ENCODE measurements around the gene RNASE8.
"Not testable (repeated sequence)": the region's sequence is repeated elsewhere in the genome, so short reads cannot be mapped to it uniquely, and the experiment has no call there.

The RNASE8 gene

DNA sequence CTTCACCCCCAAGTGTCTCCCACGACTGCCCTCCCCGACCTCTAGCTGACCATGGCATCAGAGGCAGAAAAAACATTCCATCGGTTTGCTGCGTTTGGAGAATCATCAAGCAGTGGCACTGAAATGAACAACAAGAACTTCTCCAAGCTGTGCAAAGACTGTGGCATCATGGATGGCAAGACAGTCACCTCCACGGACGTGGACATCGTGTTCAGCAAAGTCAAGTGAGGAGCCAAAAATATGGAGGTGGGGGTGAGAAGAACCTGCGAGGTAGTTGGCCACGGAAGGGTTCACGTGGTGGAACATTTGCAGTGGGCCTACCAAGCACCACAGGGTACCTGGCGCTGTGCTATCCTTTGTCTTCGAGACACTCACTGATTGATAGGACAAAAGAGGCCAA is 27.1 kb upstream of the RNASE8 start:
- no peak for DNase-seq

DNA sequence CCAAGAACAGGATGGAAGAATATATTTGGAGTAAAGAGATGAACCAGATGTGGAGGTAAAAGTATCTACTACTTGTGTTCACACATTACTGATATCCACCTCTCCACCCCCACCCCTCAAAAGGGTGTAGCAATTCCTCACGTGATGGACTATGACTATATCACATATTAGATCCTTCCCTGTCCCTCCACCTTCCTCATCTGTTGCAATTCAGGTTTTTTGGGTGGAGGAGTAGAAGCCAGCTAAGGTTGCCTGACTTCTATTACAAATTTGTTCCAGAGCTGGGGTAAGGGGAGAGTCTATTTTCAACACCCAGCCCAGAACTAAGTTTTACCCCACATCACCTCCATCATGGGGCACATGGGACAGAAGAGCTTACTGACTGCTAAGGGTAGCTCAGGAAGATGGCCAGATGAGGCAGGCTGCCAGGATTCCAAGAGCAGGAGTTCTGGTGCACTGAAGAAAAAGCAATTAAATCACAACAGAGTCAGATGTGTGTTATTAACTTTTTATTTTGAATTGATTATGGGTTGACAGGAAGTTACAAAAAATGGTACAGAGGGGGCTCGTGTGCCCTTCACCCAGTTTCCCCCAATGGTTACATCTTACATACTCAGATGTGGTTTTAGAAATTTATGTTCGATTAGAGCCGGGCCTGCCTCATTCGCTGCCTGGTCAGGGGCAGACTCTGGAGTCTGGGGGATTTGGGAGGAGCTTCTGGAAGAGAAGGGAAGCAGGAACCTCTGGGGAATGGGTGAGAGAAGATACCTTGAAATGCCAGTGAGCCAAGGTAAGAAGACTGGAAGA is 25.1 kb upstream of the RNASE8 start:
- no peak for DNase-seq

DNA sequence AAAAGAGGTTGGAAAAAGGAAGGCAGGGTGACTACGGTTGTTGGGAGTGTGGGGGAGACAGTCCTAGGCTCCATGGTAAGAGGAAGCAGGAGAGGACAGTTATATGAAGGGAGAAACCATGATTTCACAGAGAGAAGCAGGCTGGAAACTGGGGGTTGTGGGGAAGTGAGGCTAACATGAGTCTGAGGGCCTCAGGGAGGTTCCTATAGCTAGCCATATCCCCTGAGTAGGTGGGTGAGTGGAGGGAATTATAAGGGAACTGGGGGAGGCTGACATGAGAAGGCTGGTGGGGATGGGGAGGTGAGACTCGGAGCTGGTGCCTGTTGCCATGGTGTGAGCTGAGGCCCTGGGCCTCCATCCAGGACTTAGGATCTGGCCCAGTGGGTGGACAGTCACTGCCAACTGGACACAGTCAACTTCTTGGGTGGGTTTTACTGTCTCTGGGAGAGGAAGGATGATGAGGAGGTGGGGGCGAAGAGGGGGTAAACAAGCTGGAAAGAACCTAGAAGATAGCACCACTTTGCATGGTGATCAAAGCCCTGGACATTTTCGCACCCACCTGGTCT is 24.4 kb upstream of the RNASE8 start:
- no peak for DNase-seq

DNA sequence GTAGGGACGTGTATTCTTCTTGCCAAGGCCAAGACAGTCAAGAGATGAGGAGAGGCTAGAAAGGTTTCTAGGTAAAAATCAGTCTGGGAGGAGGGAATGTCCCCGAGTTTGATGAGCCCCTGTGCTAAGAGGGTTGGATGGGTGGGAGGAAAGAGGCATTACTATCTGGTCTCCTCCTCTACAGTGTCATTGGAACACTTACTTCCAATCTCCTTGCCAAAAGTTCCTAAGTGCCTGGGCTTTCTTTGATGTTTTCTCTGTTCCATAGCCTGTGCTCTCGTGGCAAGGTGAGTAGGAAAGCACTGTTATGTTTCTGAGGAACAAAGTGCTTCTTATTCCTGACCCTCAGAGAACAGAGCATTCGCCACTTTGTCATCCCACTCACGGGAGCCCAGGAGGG is 22.9 kb upstream of the RNASE8 start, which contains the start of gene RNASE13:
RNASE13 (minus strand) TSS at position 101 of the 400 bp plus-strand sequence. CDS start 519 bp downstream, outside the sequence.
- no peak for DNase-seq

DNA sequence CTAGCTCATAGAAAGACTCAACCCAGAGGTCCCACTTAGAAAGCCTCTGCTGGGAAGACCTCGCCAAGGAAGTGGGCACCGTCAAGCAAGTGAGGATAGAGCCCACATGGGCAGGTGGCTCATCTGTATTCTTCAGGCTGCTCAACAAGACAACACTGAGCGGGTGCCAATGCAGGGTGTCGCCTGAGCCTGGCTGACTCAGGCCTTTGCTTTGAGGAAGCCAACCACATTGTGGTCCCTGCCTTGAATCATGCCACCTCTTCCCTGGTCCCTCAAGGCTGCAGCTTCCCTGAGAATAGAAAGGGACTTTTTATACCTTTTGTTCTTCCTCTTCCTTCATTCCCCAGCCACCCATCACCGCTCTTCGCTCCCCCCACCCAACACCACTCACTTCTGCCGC is 20.9 kb upstream of the RNASE8 start:
- DNase-seq = no peak

DNA sequence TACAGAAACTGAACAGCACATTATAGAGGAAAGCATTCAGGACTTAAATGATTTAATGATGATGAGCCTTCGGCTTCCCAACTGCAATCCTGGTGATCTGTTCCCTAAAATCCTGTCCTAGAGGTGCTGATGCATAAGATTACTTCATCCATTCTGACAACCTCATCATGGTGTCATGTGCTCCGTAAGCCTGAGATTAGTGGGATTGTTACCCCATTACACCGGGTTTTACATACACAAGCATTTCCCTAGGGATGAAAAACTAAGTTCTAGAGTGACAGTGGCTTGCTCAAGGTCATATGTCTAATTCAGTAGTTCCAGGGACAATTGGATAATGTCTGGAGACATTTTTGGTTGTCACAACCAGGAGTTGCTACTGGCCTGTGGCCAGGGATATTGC is 20.5 kb upstream of the RNASE8 start:
- DNase-seq = no peak

DNA sequence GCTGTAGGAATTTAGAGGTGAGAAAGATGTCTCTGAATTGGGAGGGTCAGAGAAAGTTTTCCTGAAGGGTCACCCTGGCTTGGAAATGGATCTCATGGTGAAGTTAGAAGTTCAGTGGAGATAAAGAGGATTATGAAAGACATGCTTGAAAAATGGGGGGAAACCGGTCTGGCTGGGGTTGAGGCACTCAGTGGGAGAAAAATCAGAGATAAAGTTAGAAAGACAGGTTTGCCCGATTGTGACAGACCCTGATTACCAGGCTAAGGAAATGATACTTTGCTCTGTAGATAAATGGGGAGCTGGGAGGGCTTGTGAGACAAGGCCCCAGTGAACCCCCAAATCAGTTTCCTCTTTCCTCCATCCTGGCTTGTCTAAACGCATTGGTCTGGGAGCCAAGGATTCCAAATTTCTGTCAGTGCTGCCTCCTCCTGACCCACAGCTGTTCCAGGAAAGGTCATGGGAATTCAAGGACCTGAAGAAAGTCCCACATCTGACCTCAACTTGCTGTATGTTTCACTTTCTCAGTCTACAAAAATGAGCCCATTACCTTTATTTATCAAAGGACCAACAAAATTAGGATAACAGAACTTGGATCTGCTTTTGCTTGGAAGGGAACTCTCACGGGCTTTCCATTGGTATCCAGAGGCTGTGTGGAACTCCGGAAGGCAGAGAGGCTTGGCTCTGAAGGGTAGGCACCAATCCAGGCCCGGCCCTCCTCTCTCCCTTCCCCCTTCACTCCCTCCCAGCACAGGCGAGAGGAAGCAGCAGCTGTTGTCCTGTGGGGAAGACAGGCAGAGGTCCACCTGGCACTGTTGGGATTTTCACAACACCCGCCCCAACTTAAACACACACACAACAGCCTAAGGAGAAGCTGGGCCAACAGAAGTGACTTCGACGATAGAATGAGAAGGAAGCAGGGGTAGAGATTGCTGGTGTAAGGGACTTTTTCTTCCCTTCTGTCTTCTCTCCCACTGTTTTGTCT is 18.9 kb upstream of the RNASE8 start:
- no peak for DNase-seq

DNA sequence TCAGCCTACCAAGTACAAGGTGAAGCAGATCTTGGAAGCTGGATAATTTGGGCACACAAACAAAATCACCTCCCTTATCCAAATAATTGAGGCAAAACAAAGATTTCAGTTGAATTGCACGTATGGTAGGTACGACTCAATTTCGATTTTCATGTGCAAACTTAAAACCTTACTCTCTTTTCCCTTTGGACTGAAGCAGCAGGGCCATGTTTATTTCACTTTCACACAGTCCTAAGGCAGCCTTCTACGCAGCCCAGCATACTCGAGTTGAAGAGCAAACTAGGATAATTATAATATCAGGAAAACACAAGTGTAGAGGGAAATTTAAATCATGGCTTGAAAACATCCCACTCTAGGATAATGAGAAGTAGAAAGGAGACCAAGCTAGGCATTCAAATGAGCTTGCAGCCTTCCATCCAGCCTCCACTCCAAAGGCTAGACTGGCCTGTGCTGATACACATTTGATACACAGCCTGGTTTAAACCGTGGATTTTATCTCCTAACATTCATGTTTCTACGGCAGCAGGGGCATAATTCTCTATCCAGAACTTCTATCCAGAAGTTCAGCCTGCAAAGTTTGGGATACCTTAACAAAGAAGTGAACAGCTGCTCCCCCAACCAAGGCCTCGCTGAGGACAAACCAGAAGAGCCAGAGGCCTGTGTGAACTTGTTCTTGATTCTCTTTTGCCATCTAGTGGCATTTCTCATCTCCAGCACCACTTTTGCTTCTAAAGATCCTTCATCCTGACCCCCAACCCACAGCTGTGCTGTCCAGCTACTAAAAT is 17.8 kb upstream of the RNASE8 start:
- DNase-seq = no peak

DNA sequence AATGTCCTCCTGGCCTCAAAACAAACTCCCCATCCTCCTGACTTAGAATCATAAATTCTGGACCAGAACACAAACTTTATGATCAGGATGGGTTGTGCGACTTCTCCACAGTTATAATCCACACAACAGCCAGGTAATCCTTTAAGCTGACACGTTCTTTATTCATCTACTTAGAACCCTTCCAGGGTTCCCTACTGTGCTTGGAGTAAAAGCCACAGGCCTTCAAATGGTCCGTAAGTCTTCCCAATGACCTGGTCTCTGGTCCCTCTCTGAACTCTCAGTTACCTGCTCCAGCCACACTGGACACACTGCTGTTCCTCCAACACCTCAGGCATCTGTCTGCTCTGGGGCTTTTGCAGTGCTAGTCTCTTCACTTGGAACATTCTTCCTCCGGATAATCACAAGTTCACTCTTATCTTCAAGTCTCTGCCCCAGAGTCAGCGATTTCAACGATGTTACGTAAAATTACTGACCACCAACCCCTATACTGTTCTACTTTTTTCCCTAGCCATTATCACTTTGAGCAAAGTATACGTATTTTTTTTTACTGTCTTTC is 17.2 kb upstream of the RNASE8 start:
- DNase-seq = no peak

DNA sequence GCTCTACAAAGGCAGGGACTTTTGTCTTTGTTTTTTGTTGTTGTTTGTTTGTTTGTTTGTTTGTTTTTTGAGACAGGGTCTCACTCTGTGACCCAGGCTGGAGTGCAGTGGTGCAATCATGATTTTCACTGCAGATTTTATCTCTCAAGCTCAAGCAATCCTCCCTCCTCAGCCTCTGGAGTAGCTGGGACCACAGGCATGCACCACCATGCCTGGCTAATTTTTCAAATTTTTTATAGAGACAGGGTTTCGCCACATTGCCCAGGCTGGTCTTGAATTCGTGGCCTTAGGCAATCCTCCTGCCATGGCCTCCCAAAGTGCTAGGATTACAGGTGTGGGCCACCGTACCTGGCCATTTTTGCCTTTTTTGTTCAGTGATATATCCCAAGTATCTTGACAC is 16.7 kb upstream of the RNASE8 start:
- not testable (repeated sequence) for DNase-seq

DNA sequence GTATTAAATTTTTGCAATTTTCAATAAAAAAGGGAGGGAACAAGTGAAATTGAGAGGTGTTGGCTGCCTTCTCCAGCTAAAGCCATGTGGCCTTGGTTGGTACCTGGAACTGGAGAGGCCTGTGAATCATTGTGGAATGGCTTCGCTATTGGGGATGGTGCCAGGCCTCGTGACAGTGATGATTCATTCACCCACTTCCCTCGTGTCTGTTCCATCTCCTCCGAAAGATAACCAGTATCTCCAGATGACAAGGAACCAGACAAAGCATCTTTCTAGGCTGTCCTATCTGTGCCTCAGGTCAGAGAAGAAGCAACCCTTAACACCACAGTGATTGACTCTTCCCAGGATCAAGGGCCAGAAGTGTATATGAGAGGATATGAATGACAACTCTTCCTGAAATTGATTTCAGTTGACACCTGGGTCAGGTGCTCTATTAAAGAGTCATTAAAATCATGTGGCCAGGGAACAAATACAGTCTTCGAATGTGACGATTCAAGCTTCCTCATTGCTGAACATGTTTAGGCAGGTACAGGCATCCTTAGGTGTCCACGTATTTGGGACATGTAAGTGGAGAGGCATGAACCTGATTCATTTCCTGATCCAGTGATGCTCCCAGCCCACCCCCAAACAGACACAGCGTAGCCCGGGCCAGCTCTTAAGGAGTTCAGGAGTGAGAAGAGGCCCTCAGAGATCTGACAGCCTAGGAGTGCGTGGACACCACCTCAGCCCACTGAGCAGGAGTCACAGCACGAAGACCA is 15.8 kb upstream of the RNASE8 start, which contains the start of gene RNASE7:
RNASE7 (plus strand) TSS at position 687 of the 758 bp plus-strand sequence. CDS start 631 bp downstream, outside the sequence.
- no peak for DNase-seq

DNA sequence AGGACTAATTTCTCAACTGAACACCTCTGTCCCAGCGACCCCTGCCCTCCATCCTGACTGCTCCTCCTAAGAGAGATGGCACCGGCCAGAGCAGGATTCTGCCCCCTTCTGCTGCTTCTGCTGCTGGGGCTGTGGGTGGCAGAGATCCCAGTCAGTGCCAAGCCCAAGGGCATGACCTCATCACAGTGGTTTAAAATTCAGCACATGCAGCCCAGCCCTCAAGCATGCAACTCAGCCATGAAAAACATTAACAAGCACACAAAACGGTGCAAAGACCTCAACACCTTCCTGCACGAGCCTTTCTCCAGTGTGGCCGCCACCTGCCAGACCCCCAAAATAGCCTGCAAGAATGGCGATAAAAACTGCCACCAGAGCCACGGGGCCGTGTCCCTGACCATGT is 14.7 kb upstream of the RNASE8 start:
- DNase-seq = no peak

DNA sequence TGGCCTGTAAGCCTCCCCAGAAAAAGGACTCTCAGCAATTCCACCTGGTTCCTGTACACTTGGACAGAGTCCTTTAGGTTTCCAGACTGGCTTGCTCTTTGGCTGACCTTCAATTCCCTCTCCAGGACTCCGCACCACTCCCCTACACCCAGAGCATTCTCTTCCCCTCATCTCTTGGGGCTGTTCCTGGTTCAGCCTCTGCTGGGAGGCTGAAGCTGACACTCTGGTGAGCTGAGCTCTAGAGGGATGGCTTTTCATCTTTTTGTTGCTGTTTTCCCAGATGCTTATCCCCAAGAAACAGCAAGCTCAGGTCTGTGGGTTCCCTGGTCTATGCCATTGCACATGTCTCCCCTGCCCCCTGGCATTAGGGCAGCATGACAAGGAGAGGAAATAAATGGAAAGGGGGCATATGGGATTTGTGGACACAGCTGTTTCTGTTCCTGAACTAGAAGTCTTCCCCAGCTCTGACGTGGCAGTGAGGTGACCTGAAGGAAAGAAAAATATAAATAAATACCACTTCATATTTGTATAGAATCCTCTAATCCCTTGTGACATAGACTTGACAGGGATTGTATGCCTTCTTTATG is 14.1 kb upstream of the RNASE8 start:
- DNase-seq = no peak

DNA sequence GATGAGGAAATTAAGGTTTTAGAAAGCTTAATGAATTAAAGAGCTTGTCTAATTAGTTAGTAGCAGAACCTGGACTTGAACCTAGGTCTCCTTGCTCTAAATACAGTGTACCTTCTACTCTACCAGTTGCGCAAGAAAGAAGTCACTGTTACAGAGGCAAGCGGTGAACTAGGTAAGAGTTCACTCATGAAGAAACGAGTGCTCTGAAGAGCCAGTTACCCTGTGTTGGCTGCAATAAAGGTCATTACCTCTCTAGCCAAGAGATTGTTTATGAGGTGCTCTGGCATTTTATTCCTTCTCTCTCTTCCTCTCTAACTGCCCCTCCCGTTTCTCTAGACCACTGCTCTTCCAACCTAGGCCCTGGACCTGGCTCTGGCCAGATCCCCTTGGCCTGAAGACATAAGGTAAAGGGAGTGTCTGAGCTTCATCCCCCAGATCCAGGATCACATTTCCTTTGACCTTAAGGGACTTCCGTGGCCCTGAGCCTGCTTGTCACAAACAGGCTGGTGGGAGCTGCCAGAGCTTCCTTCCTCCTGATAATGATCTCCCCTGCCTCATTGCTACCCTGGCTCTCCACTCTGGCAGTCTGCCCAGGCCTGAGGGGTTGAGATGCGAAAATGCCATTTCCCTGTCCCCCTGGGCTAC is 13.5 kb upstream of the RNASE8 start:
- no peak for DNase-seq

DNA sequence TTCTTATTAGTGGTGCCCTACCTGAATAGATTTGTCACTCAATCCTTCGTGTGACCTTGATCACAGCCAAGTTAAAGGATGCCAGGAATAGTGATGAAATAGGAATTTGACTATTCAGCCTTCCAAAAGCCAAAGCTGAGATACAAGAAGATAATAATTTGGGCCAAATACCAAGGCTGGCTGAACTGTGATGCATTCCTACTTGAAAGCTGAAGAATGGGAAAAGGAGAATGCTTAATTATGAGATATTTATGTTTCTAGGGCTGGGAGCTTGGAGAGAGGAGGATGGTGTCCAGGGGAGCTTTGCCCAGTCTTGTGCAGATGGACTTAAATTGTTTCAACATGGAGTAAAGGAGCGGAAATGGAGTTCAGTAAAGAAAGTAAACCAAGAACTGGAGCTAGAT is 10.2 kb upstream of the RNASE8 start:
- no peak for DNase-seq

DNA sequence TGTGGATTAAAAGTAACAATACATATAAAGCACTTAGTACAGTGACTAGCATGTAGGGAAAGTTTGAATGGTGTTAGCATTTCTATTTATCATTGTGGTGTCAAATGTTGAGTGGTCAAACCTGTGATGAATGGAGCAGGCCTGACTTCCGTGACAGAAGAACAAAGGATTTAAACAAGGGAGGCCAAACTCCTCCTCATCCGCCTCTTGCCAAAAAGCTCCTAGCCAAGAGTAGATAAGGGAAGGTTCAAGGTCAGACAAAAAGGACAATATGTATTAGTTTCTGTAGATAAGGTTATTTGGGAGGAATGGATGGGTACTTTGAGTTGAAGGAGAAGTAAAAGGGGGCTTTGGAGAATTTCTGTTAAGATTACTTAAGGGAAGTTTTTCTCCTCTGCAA is 9.0 kb upstream of the RNASE8 start:
- DNase-seq = no peak

DNA sequence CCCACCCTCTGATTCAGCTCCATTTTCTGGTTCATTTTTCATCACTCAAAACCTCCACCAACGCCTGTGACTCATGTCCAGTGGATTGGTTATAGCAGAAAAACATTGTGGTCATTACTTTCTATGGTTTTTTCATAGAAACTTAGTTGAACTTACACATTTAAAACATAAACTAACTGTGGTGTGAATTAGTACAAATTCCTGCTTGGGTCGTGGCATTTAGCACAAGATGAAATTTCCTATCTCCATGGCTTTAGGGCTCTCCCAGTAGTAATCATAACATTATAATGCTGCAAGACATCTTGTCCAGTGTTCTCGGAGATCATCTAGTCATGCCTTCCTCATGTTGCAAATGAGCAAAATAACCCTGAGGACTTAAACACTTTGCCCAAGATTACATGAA is 8.3 kb upstream of the RNASE8 start:
- DNase-seq = no peak

DNA sequence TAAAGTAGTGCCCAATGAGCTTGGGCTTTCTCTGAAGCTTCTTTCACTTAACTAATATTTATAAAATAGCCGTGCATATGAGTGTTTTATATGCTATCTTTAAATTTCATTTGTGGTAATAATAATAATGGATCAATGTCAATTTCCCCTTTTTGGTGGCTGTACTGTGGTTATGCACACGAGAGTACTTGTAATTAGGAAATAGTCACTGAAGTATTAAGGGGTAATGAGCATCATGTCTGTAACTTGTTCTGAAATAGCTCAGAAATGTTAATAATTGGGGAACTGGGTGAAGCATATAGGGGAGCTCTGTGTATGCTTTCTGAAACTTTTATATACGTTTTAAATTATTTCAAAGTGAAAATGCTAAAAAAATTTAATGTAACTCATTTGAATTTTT is 7.0 kb upstream of the RNASE8 start:
- DNase-seq = no peak

DNA sequence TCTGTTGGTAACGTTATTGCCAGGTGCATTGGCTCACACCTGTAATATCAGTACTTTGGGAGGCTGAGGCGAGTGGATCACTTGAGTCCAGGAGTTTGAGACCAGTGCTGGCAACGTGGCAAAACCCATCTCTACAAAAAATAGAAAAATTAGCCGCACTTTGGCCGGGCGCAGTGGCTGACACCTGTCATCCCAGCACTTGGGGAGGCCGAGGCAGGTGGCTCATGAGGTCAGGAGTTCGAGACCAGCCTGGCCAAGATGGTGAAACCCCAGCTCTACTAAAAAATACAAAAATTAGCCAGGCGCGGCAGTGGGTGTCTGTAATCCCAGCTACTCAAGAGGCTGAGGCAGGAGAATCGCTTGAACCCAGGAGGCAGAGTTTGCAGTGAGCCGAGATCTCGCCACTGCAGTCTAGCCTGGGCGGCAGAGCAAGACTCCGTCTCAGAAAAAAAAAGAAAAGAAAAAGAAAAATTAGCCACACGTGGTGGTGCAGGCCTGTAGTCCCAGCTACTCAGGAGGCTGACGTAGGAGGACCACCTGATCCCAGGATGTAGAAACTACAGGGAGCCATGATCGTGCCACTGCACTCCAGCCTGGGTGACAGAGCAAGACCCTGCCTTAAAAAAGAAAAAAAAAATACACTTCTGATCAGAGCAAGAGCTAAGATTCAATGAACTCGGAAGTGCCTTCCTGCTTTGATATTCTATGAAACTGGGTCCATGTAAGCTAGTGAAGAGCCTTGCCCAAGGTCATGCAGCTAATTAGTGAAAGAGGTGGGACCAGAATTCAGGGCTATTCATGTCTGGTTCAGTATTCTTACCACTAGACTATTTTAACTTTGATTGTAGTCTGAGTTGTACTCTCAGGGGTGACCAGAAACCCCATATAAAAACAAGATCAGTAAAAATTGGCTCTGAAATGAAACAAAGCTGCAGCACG is 4.2 kb upstream of the RNASE8 start:
- no peak for DNase-seq
